WTC11 (cell line): ENCODE data around the gene WWP2. TPM values are rescaled to one million over a fixed set of nuclear protein-coding genes. Genes with fewer than 3 reads are reported as not detected.

Experiments used
- ATAC-seq: fragments of 200-7000 bp; cut with Tn5 transposase; 2 replicates; pipeline ENCODE4 v1.10.0; 2021; ENCODE audit warnings: mild to moderate bottlenecking, moderate library complexity
- CTCF ChIA-PET: fragments of 300-600 bp; sonication (Branson Sonifier 250); formaldehyde crosslinking; loops from one replicate; lab custom pipeline; 2021; ENCODE audit warnings: antibody characterized with exemption; lab: Charles Lee
- POLR2A ChIA-PET: fragments of 350-600 bp; sonication (Branson Sonifier 250); formaldehyde crosslinking; loops from one replicate; lab custom pipeline; 2021; ENCODE audit warnings: antibody characterized with exemption; lab: Charles Lee
- DNase-seq: peaks from one replicate; pipeline ENCODE4 v3.0.0; 2021; ENCODE audit warnings: low spot score
- H3K27ac Mint-ChIP-seq: 2 replicates; pipeline ENCODE4 v1.8.0; 2021; ENCODE audit warnings: mixed read lengths
- H3K27me3 Mint-ChIP-seq: 2 replicates; pipeline ENCODE4 v1.8.0; 2021; ENCODE audit warnings: low read depth, mild to moderate bottlenecking, moderate library complexity, mixed read lengths
- H3K36me3 Mint-ChIP-seq: 2 replicates; pipeline ENCODE4 v1.8.0; 2021; ENCODE audit warnings: mixed read lengths
- H3K4me1 Mint-ChIP-seq: 2 replicates; pipeline ENCODE4 v1.8.0; 2022; ENCODE audit warnings: mixed read lengths
- H3K4me3 Mint-ChIP-seq: 2 replicates; pipeline ENCODE4 v1.8.0; 2021; ENCODE audit warnings: mild to moderate bottlenecking, moderate library complexity, mixed read lengths
- H3K9me3 Mint-ChIP-seq: 2 replicates; pipeline ENCODE4 v1.8.0; 2021; ENCODE audit warnings: mixed read lengths
- CBFB ChIP-seq: sonication (generic); formaldehyde crosslinking; IDR thresholded peaks from 2 replicates; pipeline ENCODE4 v1.8.1; 2022; ENCODE audit warnings: mild to moderate bottlenecking, low read depth, missing genetic modification reagents
- EMX1 ChIP-seq: fragments of 250-450 bp; sonication (Bioruptor Pico); IDR thresholded peaks from 2 replicates; pipeline ENCODE4 v1.8.0; 2021; ENCODE audit warnings: mild to moderate bottlenecking
- ETV6 ChIP-seq: sonication (generic); formaldehyde crosslinking; IDR thresholded peaks from 2 replicates; pipeline ENCODE4 v1.8.1; 2022; ENCODE audit warnings: mild to moderate bottlenecking, missing genetic modification reagents
- FOXK1 ChIP-seq: sonication (generic); formaldehyde crosslinking; IDR thresholded peaks from 2 replicates; pipeline ENCODE4 v1.8.0; 2022; ENCODE audit warnings: mild to moderate bottlenecking, moderate library complexity, missing genetic modification reagents
- NFYB ChIP-seq: sonication (generic); formaldehyde crosslinking; conservative IDR thresholded peaks from 2 replicates; pipeline ENCODE4 v1.8.0; 2022; ENCODE audit warnings: low read depth, missing genetic modification reagents
- RELA ChIP-seq: sonication (generic); formaldehyde crosslinking; IDR thresholded peaks from 2 replicates; pipeline ENCODE4 v1.8.1; 2022; ENCODE audit warnings: missing genetic modification reagents, mild to moderate bottlenecking, borderline replicate concordance
- total RNA-seq: library from RNA; stranded (reverse); gene quantifications from 3 replicates; pipeline ENCODE4 v1.2.3, GENCODE V29; 2021
- TF ChIP-seq, protein P1 (sequence below): sonication (generic); formaldehyde crosslinking; conservative IDR thresholded peaks from 2 replicates; pipeline ENCODE4 v1.8.1; 2023; ENCODE audit warnings: mild to moderate bottlenecking, low read depth, missing genetic modification reagents, moderate library complexity
- TF ChIP-seq, protein P2 (sequence below): sonication (generic); formaldehyde crosslinking; IDR thresholded peaks from 2 replicates; pipeline ENCODE4 v1.8.0; 2022; ENCODE audit warnings: mild to moderate bottlenecking, missing genetic modification reagents
- TF ChIP-seq, protein P3 (sequence below): fragments of 250-450 bp; sonication (Bioruptor Pico); IDR thresholded peaks from 2 replicates; pipeline ENCODE4 v1.8.0; 2021; ENCODE audit warnings: mild to moderate bottlenecking
- TF ChIP-seq, protein P4 (sequence below): sonication (generic); formaldehyde crosslinking; IDR thresholded peaks from 2 replicates; pipeline ENCODE4 v1.8.1; 2023; ENCODE audit warnings: mild to moderate bottlenecking, missing genetic modification reagents
- TF ChIP-seq, protein P5 (sequence below): fragments of 250-450 bp; sonication (Bioruptor Pico); IDR thresholded peaks from 2 replicates; pipeline ENCODE4 v1.9.0; 2021; ENCODE audit warnings: mild to moderate bottlenecking, borderline replicate concordance

Gene WWP2
- total RNA-seq, 1 experiment from 2014 or later = 39.1 TPM

DNA sequence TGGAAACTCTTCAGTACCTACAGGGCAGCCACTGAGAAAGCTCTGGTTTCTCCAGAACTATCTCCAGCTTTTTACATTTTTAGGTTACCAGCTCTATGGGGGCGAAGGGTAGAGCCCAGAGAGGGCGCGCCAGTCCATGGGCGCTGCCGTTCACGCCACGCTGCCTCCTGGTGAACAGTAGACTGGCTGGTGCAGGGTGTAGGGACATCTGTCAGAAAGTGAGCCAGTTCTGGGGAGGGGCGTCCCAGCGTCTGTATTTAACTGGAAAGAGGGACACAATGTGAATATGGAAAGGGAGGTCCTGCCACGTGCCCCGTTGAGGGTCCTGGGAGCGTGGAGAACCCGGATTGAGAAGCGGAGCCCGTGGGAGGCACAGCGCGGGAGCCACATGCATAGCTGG lies 172.6 kb downstream of the WWP2 start:
- Mint-ChIP-seq H3K27me3 (no peaks in the 10 kb centered on the region), H3K4me3 (no peak overlapping the region), H3K36me3 (peaks cover 33% of the 10 kb centered on the region), H3K27ac (no peak overlapping the region), H3K4me1 (peaks cover 6% of the 10 kb centered on the region; the same call in 1 of the 2 replicates), H3K9me3 (no peaks in the 10 kb centered on the region)
- DNase-seq (no peak), ATAC-seq (no peak)
- TF ChIP-seq, protein P1, sequence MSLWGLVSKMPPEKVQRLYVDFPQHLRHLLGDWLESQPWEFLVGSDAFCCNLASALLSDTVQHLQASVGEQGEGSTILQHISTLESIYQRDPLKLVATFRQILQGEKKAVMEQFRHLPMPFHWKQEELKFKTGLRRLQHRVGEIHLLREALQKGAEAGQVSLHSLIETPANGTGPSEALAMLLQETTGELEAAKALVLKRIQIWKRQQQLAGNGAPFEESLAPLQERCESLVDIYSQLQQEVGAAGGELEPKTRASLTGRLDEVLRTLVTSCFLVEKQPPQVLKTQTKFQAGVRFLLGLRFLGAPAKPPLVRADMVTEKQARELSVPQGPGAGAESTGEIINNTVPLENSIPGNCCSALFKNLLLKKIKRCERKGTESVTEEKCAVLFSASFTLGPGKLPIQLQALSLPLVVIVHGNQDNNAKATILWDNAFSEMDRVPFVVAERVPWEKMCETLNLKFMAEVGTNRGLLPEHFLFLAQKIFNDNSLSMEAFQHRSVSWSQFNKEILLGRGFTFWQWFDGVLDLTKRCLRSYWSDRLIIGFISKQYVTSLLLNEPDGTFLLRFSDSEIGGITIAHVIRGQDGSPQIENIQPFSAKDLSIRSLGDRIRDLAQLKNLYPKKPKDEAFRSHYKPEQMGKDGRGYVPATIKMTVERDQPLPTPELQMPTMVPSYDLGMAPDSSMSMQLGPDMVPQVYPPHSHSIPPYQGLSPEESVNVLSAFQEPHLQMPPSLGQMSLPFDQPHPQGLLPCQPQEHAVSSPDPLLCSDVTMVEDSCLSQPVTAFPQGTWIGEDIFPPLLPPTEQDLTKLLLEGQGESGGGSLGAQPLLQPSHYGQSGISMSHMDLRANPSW (CRISPR knock-in tag) = no peak
- ChIA-PET CTCF (no interaction called here), POLR2A (no interaction called here)

DNA sequence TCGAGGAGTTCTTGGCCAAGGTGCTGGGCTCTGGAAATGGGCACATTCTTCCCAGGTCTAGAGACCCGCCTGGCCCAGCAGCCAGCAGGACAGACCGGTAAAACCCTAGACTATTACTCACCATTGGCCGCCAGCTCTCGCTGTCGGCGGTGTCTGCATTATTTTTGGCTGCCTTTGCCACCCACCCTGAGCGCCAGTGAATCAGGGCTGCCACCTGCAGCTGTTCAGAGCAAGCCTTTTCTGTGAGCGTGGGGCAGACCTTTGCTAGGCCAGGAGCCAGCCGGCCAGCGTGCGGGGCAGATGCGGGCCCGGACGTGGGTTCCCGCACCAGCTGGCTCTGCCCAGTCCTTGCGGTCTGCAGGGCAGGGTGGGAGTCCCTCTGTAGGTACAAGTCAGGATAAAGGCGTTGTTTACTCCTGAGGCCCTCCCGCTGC lies 173.2 kb downstream of the WWP2 start:
- H3K27me3 Mint-ChIP-seq = no peaks in the 10 kb centered on the region
- no peaks in the 10 kb centered on the region for H3K9me3 Mint-ChIP-seq

DNA sequence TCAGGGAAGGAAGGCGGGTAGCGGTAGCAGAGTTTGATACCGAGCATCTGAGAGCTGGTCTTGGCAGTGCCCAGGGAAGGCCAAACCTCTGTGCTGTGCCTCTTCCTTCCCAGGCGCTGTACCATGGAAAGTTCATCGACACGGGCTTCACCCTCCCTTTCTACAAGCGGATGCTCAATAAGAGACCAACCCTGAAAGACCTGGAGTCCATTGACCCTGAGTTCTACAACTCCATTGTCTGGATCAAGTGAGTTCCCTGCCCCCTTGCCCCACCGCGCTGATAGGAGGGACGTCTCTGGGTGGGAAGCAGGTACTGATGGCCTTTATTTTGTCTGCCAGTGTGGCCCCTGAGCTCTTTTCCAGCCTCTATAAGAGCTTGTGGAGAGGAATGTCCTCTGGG lies 173.6 kb downstream of the WWP2 start:
- CTCF ChIA-PET = interaction anchor here (1.1 kb wide), 1 partner anchor 42 kb away, joined by 3 read pairs; no protein-coding TSS in a partner anchor
- TF ChIP-seq FOXK1 (CRISPR knock-in tag) = no peak
- TF ChIP-seq, all 79 proteins: peak for 0
- H3K36me3 Mint-ChIP-seq = peaks cover 33% of the 10 kb centered on the region
- H3K27me3 Mint-ChIP-seq = no peaks in the 10 kb centered on the region
- POLR2A ChIA-PET = no interaction called here
- no peak for ATAC-seq
- H3K27ac Mint-ChIP-seq = no peak overlapping the region
- no peaks in the 10 kb centered on the region for H3K9me3 Mint-ChIP-seq
- no peak for DNase-seq
- no peak overlapping the region for H3K4me3 Mint-ChIP-seq
- H3K4me1 Mint-ChIP-seq = peaks cover 6% of the 10 kb centered on the region; the same call in 1 of the 2 replicates

More for the DNA sequence above, 173.2 kb downstream of the WWP2 start:
- POLR2A ChIA-PET = no interaction called here
- TF ChIP-seq, protein P2, sequence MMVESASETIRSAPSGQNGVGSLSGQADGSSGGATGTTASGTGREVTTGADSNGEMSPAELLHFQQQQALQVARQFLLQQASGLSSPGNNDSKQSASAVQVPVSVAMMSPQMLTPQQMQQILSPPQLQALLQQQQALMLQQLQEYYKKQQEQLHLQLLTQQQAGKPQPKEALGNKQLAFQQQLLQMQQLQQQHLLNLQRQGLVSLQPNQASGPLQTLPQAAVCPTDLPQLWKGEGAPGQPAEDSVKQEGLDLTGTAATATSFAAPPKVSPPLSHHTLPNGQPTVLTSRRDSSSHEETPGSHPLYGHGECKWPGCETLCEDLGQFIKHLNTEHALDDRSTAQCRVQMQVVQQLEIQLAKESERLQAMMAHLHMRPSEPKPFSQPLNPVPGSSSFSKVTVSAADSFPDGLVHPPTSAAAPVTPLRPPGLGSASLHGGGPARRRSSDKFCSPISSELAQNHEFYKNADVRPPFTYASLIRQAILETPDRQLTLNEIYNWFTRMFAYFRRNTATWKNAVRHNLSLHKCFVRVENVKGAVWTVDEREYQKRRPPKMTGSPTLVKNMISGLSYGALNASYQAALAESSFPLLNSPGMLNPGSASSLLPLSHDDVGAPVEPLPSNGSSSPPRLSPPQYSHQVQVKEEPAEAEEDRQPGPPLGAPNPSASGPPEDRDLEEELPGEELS = no peak
- no peak for TF ChIP-seq RELA
- TF ChIP-seq, all 79 proteins: peak for 0
- CTCF ChIA-PET = interaction anchor here (1.1 kb wide), 1 partner anchor 41 kb away, joined by 3 read pairs; no protein-coding TSS in a partner anchor
- peaks cover 33% of the 10 kb centered on the region for H3K36me3 Mint-ChIP-seq
- H3K27ac Mint-ChIP-seq = no peak overlapping the region
- no peak overlapping the region for H3K4me3 Mint-ChIP-seq
- H3K4me1 Mint-ChIP-seq = peaks cover 6% of the 10 kb centered on the region; the same call in 1 of the 2 replicates
- DNase-seq (no peak), ATAC-seq (no peak)

DNA sequence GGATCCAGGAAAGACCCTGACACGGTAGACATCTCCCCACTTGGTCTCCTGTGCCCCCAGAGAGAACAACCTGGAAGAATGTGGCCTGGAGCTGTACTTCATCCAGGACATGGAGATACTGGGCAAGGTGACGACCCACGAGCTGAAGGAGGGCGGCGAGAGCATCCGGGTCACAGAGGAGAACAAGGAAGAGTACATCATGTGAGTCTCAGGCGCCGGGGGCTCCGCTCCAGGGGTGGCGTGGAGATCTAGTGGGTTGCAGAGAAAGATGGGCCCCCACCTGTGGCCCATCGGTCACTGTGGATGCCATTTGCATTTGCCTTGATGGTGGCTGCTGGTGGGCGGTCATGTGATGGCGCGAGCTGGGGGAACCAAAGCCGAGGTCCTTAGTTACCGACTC lies 174.1 kb downstream of the WWP2 start:
- TF ChIP-seq, protein P3, sequence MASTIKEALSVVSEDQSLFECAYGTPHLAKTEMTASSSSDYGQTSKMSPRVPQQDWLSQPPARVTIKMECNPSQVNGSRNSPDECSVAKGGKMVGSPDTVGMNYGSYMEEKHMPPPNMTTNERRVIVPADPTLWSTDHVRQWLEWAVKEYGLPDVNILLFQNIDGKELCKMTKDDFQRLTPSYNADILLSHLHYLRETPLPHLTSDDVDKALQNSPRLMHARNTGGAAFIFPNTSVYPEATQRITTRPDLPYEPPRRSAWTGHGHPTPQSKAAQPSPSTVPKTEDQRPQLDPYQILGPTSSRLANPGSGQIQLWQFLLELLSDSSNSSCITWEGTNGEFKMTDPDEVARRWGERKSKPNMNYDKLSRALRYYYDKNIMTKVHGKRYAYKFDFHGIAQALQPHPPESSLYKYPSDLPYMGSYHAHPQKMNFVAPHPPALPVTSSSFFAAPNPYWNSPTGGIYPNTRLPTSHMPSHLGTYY (CRISPR knock-in tag) = no peak
- TF ChIP-seq, protein P4, sequence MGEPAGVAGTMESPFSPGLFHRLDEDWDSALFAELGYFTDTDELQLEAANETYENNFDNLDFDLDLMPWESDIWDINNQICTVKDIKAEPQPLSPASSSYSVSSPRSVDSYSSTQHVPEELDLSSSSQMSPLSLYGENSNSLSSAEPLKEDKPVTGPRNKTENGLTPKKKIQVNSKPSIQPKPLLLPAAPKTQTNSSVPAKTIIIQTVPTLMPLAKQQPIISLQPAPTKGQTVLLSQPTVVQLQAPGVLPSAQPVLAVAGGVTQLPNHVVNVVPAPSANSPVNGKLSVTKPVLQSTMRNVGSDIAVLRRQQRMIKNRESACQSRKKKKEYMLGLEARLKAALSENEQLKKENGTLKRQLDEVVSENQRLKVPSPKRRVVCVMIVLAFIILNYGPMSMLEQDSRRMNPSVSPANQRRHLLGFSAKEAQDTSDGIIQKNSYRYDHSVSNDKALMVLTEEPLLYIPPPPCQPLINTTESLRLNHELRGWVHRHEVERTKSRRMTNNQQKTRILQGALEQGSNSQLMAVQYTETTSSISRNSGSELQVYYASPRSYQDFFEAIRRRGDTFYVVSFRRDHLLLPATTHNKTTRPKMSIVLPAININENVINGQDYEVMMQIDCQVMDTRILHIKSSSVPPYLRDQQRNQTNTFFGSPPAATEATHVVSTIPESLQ (CRISPR knock-in tag) = no peak
- no peak for TF ChIP-seq CBFB (CRISPR knock-in tag)
- TF ChIP-seq EMX1 (CRISPR knock-in tag) = no peak
- no peak for TF ChIP-seq ETV6 (CRISPR knock-in tag)
- TF ChIP-seq, protein P5, sequence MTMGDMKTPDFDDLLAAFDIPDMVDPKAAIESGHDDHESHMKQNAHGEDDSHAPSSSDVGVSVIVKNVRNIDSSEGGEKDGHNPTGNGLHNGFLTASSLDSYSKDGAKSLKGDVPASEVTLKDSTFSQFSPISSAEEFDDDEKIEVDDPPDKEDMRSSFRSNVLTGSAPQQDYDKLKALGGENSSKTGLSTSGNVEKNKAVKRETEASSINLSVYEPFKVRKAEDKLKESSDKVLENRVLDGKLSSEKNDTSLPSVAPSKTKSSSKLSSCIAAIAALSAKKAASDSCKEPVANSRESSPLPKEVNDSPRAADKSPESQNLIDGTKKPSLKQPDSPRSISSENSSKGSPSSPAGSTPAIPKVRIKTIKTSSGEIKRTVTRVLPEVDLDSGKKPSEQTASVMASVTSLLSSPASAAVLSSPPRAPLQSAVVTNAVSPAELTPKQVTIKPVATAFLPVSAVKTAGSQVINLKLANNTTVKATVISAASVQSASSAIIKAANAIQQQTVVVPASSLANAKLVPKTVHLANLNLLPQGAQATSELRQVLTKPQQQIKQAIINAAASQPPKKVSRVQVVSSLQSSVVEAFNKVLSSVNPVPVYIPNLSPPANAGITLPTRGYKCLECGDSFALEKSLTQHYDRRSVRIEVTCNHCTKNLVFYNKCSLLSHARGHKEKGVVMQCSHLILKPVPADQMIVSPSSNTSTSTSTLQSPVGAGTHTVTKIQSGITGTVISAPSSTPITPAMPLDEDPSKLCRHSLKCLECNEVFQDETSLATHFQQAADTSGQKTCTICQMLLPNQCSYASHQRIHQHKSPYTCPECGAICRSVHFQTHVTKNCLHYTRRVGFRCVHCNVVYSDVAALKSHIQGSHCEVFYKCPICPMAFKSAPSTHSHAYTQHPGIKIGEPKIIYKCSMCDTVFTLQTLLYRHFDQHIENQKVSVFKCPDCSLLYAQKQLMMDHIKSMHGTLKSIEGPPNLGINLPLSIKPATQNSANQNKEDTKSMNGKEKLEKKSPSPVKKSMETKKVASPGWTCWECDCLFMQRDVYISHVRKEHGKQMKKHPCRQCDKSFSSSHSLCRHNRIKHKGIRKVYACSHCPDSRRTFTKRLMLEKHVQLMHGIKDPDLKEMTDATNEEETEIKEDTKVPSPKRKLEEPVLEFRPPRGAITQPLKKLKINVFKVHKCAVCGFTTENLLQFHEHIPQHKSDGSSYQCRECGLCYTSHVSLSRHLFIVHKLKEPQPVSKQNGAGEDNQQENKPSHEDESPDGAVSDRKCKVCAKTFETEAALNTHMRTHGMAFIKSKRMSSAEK (CRISPR knock-in tag) = no peak
- no peak for TF ChIP-seq NFYB (CRISPR knock-in tag)
- peaks cover 30% of the 10 kb centered on the region for H3K36me3 Mint-ChIP-seq

More for the DNA sequence above, 174.1 kb downstream of the WWP2 start:
- ChIA-PET POLR2A (no interaction called here), CTCF (interaction anchor here (0.6 to 1.4 kb wide), 4 partner anchors 42 to 540 kb away, joined by 3 read pairs; no protein-coding TSS in a partner anchor)
- ATAC-seq (no peak), DNase-seq (no peak)
- no peaks in the 10 kb centered on the region for H3K9me3 Mint-ChIP-seq
- H3K27ac Mint-ChIP-seq = no peak overlapping the region
- H3K4me3 Mint-ChIP-seq = no peak overlapping the region
- H3K27me3 Mint-ChIP-seq = no peaks in the 10 kb centered on the region
- peaks cover 6% of the 10 kb centered on the region; the same call in 1 of the 2 replicates for H3K4me1 Mint-ChIP-seq
